Fibroblast of lung (primary cell): ENCODE results near the gene AGBL3.

Experiments used
- EZH2 ChIP-seq: IDR thresholded peaks from 2 replicates; pipeline ENCODE4 v1.5.1; 2012; ENCODE audit warnings: low read length, control low read depth, mild to moderate bottlenecking; ENCODE audit errors: missing control alignments
- TF ChIP-seq, protein P1 (sequence below), 2 donors: IDR thresholded peaks in 1 of 2; conservative IDR thresholded peaks in 1 of 2; 1 replicate in 1 of 2; 2 replicates in 1 of 2; pipeline ENCODE4 v1.5.1; 2011 to 2012; ENCODE audit warnings: low read length in 2 of 2, control low read depth in 1 of 2, inconsistent platforms in 1 of 2, low read depth in 1 of 2, mild to moderate bottlenecking in 1 of 2

- TF ChIP-seq, protein P1, sequence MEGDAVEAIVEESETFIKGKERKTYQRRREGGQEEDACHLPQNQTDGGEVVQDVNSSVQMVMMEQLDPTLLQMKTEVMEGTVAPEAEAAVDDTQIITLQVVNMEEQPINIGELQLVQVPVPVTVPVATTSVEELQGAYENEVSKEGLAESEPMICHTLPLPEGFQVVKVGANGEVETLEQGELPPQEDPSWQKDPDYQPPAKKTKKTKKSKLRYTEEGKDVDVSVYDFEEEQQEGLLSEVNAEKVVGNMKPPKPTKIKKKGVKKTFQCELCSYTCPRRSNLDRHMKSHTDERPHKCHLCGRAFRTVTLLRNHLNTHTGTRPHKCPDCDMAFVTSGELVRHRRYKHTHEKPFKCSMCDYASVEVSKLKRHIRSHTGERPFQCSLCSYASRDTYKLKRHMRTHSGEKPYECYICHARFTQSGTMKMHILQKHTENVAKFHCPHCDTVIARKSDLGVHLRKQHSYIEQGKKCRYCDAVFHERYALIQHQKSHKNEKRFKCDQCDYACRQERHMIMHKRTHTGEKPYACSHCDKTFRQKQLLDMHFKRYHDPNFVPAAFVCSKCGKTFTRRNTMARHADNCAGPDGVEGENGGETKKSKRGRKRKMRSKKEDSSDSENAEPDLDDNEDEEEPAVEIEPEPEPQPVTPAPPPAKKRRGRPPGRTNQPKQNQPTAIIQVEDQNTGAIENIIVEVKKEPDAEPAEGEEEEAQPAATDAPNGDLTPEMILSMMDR (conservative IDR thresholded peaks at IDR 0.05 in 1 of 2, IDR thresholded peaks at IDR 0.05 in 1 of 2; ENCODE audit: low read depth in 1 of 2, low read length in 2 of 2): no peak
- no peak for TF ChIP-seq EZH2
Observed at GRCh38 chr7:135095450-135095849, 109.1 kb downstream of the AGBL3 start.
